ENCODE measurements around the gene LRRC47.

LRRC47 gene

DNA sequence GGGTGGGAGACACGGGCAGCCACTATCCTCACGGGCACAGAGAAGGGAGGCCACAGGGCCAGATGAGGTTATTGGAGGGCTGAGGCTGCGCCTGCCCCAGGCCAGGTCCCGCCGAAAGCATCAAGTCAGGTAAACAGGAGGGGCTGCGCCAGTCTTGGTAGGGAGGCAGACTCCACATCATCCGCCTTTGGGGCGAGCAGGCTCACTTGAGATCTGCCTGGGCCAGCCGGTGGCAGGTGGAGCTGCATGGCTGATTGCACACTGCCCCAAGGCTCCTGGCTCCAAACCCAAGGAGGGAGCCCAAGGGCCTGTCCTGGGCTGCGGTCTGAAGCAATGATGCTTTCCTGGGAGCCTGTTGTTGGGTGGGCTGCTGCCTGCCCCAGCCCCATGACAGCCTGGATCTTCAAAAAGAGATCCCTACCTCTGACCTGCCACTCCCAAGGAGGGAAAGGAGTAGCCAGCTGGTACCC is 19.2 kb downstream of the LRRC47 start:
- Histone ChIP-seq H3K4me3 (ENCODE audit: low read depth, low read length) (no peak overlapping the region), H3K9me3 (ENCODE audit: severe bottlenecking) (no peaks in the 10 kb centered on the region), H3K27ac (no peak overlapping the region), H3K27me3 (ENCODE audit: insufficient read depth, low read depth, severe bottlenecking) (no peaks in the 10 kb centered on the region), H3K36me3 (peaks cover 37% of the 10 kb centered on the region)
- DNase-seq, result no peak
- TF ChIP-seq, protein P1, sequence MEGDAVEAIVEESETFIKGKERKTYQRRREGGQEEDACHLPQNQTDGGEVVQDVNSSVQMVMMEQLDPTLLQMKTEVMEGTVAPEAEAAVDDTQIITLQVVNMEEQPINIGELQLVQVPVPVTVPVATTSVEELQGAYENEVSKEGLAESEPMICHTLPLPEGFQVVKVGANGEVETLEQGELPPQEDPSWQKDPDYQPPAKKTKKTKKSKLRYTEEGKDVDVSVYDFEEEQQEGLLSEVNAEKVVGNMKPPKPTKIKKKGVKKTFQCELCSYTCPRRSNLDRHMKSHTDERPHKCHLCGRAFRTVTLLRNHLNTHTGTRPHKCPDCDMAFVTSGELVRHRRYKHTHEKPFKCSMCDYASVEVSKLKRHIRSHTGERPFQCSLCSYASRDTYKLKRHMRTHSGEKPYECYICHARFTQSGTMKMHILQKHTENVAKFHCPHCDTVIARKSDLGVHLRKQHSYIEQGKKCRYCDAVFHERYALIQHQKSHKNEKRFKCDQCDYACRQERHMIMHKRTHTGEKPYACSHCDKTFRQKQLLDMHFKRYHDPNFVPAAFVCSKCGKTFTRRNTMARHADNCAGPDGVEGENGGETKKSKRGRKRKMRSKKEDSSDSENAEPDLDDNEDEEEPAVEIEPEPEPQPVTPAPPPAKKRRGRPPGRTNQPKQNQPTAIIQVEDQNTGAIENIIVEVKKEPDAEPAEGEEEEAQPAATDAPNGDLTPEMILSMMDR (IDR thresholded peaks at IDR 0.05; ENCODE audit: low read depth, low read length), result no peak

DNA sequence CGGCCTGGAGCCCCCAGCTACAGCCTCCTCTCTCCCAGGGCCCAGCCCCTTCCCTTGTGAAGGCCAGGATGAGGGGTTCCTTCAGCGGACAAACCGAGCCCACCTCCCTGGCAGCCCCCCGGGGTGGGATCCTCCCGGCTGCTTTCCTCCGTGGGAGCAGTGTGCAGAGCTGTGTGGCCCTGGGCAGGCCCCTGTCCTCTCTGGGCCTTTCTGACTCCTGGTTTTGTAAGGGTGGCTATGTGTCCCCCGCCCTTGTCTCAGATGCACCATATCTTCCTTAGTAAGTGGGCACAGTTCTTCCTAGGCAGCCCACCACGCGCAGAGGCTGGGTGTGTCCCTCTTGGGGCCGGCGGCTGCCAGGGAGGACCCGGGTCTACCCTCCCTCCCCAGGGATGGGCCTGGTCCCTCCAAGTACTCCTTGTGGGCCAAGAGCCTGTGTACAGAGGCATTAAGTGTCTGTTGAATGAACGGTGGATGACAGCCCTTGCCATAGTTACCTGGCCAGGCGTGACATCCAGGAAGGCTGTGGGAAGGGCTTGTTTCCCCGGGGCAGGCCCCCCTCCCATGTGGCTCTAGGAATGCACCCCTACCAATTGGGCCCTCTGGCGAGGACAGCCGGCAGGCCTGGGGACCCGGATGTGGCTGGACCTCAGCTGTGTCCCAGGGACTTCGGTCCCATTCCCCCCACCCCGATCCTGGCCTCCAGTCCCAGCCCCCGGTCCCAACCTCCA is 19.9 kb downstream of the LRRC47 start:
- Histone ChIP-seq H3K4me3 (ENCODE audit: low read depth, low read length) (no peak overlapping the region), H3K27ac (peak overlapping the region; percentile 46), H3K36me3 (peaks cover 30% of the 10 kb centered on the region), H3K9me3 (ENCODE audit: severe bottlenecking) (no peaks in the 10 kb centered on the region), H3K27me3 (ENCODE audit: insufficient read depth, low read depth, severe bottlenecking) (no peaks in the 10 kb centered on the region)
- no peak for DNase-seq
- TF ChIP-seq, protein P1 (IDR thresholded peaks at IDR 0.05; ENCODE audit: low read depth, low read length), result no peak

- Histone ChIP-seq H3K36me3 (peaks cover 24% of the 10 kb centered on the region), H3K4me3 (ENCODE audit: low read depth, low read length) (peak overlapping the region; percentile 30), H3K27ac (peak overlapping the region; percentile 46), H3K9me3 (ENCODE audit: severe bottlenecking) (no peaks in the 10 kb centered on the region), H3K27me3 (ENCODE audit: insufficient read depth, low read depth, severe bottlenecking) (no peaks in the 10 kb centered on the region)
- TF ChIP-seq, protein P1 (IDR thresholded peaks at IDR 0.05; ENCODE audit: low read depth, low read length), result peak; percentile 79
- DNase-seq, result peak; percentile 85
These were observed 20.6 kb downstream of the LRRC47 start for GRCh38 chr1:3775490-3776230.

DNA sequence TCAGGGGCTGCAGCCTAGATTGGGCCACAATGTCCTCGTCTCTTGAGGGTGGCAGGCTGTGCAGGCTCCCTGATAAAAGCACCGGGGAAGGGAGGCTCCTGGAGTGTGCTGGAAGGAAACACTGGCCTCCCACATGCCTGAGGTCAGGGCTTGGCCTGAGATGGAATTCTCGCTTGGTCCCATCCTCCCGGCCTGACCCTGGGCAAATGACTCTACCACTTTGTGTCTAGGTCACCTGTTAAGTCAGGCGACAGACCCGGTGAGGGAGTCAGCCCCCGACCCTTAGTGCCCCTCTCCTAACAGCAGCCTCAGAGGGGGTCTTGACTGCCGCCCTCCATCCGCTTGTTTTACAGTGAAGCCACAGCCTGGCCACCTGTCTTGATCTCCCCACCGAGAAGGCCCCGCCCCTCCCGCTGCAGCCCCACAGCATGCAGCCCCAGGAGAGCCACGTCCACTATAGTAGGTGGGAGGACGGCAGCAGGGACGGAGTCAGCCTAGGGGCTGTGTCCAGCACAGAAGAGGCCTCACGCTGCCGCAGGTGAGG is 21.3 kb downstream of the LRRC47 start:
- Histone ChIP-seq H3K36me3 (peaks cover 18% of the 10 kb centered on the region), H3K4me3 (ENCODE audit: low read depth, low read length) (peak overlapping the region; percentile 30), H3K27ac (no peak overlapping the region; the same call in 1 of the 2 replicates), H3K27me3 (ENCODE audit: insufficient read depth, low read depth, severe bottlenecking) (no peaks in the 10 kb centered on the region), H3K9me3 (ENCODE audit: severe bottlenecking) (no peaks in the 10 kb centered on the region)
- DNase-seq, result peak; percentile 68
- TF ChIP-seq, protein P1 (IDR thresholded peaks at IDR 0.05; ENCODE audit: low read depth, low read length), result no peak

GRCh38 chr1:3774276-3774945 is 21.9 kb downstream of the LRRC47 start:
- H3K9me3 ChIP-seq (ENCODE audit: severe bottlenecking), result no peaks in the 10 kb centered on the region
- no peak overlapping the region for H3K4me3 ChIP-seq (ENCODE audit: low read depth, low read length)
- peaks cover 12% of the 10 kb centered on the region for H3K36me3 ChIP-seq
- TF ChIP-seq, protein P1 (IDR thresholded peaks at IDR 0.05; ENCODE audit: low read depth, low read length), result no peak
- no peak overlapping the region for H3K27ac ChIP-seq
- no peaks in the 10 kb centered on the region for H3K27me3 ChIP-seq (ENCODE audit: insufficient read depth, low read depth, severe bottlenecking)
- DNase-seq, result no peak

All from WERI-Rb-1 (cell line).